Mucosa of stomach (tissue), 1 donor: ENCODE results near the gene PKP4.
"Not testable (repeated sequence)": the region's sequence is repeated elsewhere in the genome, so short reads cannot be mapped to it uniquely, and the experiment has no call there.

Source experiments
- H3K27me3 ChIP-seq: one replicate; pipeline ENCODE4 v1.7.0; 2013; ENCODE audit warnings: mild to moderate bottlenecking, low read length; ENCODE audit not compliant: control insufficient read depth, insufficient read depth
- H3K36me3 ChIP-seq: one replicate; pipeline ENCODE4 v1.7.0; 2013; ENCODE audit warnings: low read length; ENCODE audit not compliant: control insufficient read depth, insufficient read depth
- H3K4me1 ChIP-seq: one replicate; pipeline ENCODE4 v1.7.0; 2013; ENCODE audit warnings: mild to moderate bottlenecking, low read length; ENCODE audit not compliant: control insufficient read depth, insufficient read depth
- H3K4me3 ChIP-seq: one replicate; pipeline ENCODE4 v1.7.0; 2013; ENCODE audit warnings: low read length
- H3K9ac ChIP-seq: one replicate; pipeline ENCODE4 v1.7.0; 2013; ENCODE audit warnings: mild to moderate bottlenecking, low read length, moderate library complexity
- H3K9me3 ChIP-seq: one replicate; pipeline ENCODE4 v1.7.0; 2013; ENCODE audit warnings: mild to moderate bottlenecking, low read length, moderate library complexity; ENCODE audit not compliant: control insufficient read depth
- donor health status: Pancreatic carcinoma.

Gene PKP4, protein sequence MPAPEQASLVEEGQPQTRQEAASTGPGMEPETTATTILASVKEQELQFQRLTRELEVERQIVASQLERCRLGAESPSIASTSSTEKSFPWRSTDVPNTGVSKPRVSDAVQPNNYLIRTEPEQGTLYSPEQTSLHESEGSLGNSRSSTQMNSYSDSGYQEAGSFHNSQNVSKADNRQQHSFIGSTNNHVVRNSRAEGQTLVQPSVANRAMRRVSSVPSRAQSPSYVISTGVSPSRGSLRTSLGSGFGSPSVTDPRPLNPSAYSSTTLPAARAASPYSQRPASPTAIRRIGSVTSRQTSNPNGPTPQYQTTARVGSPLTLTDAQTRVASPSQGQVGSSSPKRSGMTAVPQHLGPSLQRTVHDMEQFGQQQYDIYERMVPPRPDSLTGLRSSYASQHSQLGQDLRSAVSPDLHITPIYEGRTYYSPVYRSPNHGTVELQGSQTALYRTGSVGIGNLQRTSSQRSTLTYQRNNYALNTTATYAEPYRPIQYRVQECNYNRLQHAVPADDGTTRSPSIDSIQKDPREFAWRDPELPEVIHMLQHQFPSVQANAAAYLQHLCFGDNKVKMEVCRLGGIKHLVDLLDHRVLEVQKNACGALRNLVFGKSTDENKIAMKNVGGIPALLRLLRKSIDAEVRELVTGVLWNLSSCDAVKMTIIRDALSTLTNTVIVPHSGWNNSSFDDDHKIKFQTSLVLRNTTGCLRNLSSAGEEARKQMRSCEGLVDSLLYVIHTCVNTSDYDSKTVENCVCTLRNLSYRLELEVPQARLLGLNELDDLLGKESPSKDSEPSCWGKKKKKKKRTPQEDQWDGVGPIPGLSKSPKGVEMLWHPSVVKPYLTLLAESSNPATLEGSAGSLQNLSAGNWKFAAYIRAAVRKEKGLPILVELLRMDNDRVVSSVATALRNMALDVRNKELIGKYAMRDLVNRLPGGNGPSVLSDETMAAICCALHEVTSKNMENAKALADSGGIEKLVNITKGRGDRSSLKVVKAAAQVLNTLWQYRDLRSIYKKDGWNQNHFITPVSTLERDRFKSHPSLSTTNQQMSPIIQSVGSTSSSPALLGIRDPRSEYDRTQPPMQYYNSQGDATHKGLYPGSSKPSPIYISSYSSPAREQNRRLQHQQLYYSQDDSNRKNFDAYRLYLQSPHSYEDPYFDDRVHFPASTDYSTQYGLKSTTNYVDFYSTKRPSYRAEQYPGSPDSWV

GRCh38 chr2:158456309-158457066 is at the start of gene PKP4, which contains the start of gene CCDC148:
PKP4 (plus strand) TSS chr2:158456952; CDS start chr2:158533185, 76,233 bp downstream.
CCDC148 (minus strand) TSS chr2:158456753; CDS start chr2:158456439, 314 bp downstream.
- Histone ChIP-seq H3K27me3 (no peaks in the 10 kb centered on the region), H3K4me1 (peaks cover 18% of the 10 kb centered on the region), H3K9me3 (no peaks in the 10 kb centered on the region)

DNA sequence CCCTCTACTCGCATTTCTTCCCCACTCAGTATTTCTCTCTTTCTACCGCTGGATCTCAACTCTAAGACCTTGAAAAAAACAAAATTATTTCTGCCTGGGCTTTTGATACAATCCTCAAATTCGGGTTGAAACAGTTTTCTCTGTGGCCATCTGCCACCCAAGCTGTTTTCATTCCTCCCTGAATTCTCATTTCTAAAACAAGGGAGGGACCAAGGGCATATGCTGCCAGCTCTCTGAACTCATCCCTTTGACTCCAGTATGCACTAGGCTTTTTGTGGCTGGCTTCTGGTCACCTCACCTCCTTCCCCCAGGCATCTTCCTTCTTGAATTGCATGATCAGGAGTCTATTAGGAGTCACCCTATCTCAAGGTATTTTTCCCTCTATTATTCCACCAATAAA is 49.7 kb upstream of the PKP4 start:
- Histone ChIP-seq H3K9ac (no peak overlapping the region), H3K4me3 (no peak overlapping the region), H3K9me3 (no peaks in the 10 kb centered on the region), H3K36me3 (no peaks in the 10 kb centered on the region), H3K27me3 (no peaks in the 10 kb centered on the region), H3K4me1 (no peaks in the 10 kb centered on the region)

More at GRCh38 chr2:158456309-158457066, at the start of gene PKP4, which contains the start of gene CCDC148:
- H3K36me3 ChIP-seq = no peaks in the 10 kb centered on the region
- H3K4me3 ChIP-seq = peak within 1 kb of the TSS; percentile 61
- H3K9ac ChIP-seq = peak within 1 kb of the TSS; percentile 73

- Histone ChIP-seq H3K4me1 (no peaks in the 10 kb centered on the region), H3K36me3 (no peaks in the 10 kb centered on the region), H3K27me3 (no peaks in the 10 kb centered on the region), H3K4me3 (no peak overlapping the region), H3K9ac (no peak overlapping the region), H3K9me3 (no peaks in the 10 kb centered on the region)
Measured at GRCh38 chr2:158410132-158410531, 46.6 kb upstream of the PKP4 start.

GRCh38 chr2:158411748-158412147 is 45.0 kb upstream of the PKP4 start:
- Histone ChIP-seq H3K4me3 (no peak overlapping the region), H3K27me3 (no peaks in the 10 kb centered on the region), H3K36me3 (no peaks in the 10 kb centered on the region), H3K4me1 (peaks cover 3% of the 10 kb centered on the region), H3K9me3 (no peaks in the 10 kb centered on the region), H3K9ac (no peak overlapping the region)

- Histone ChIP-seq H3K4me3 (no peak overlapping the region), H3K36me3 (no peaks in the 10 kb centered on the region), H3K9ac (no peak overlapping the region), H3K9me3 (no peaks in the 10 kb centered on the region), H3K4me1 (peaks cover 3% of the 10 kb centered on the region), H3K27me3 (no peaks in the 10 kb centered on the region)
Measured at GRCh38 chr2:158412206-158412605, 44.5 kb upstream of the PKP4 start.

DNA sequence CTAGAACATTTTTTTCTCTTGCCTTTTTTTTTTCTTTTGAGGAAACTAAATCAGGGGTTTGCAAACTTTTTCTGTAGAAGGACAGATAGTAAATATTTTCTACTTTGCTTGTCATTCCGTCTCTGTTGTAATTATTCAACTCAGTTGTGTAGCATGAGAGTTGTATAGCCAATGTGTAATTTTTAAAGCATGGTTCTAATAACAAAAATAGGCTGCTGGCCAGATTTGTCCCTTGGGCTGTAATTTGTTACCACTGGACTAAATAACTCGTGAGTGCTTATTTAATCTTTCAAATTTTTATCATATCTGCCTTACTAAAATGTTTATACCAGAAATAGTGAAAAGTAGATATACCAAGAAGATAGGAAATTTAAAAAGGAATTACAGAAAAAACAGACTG is 43.2 kb upstream of the PKP4 start:
- H3K9me3 ChIP-seq = no peaks in the 10 kb centered on the region
- no peak overlapping the region for H3K4me3 ChIP-seq
- no peaks in the 10 kb centered on the region for H3K27me3 ChIP-seq
- no peak overlapping the region for H3K9ac ChIP-seq
- H3K36me3 ChIP-seq = no peaks in the 10 kb centered on the region
- H3K4me1 ChIP-seq = peaks cover 3% of the 10 kb centered on the region

DNA sequence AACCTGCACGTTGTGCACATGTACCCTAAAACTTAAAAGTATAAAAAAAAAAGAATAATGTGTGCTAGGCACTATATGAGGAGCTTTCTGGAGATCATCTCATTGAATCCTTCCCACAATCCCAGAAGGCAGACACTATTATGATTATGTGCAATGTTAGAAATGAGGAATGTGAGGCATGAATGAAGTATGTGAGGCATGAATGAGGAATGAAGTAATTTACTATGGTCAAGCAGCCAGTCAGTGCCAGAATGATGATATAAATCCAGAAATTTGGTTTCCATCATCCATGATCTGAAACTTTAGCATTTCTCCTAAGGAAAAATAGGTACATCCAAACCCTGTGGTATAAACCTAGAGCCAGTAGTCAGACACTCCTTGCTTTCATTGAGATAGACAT is 42.2 kb upstream of the PKP4 start:
- H3K4me1 ChIP-seq = peaks cover 3% of the 10 kb centered on the region
- H3K4me3 ChIP-seq = no peak overlapping the region
- no peaks in the 10 kb centered on the region for H3K9me3 ChIP-seq
- no peak overlapping the region for H3K9ac ChIP-seq
- no peaks in the 10 kb centered on the region for H3K27me3 ChIP-seq
- H3K36me3 ChIP-seq = no peaks in the 10 kb centered on the region

GRCh38 chr2:158432117-158432516 is 24.6 kb upstream of the PKP4 start:
- Histone ChIP-seq H3K36me3 (no peaks in the 10 kb centered on the region), H3K4me1 (no peaks in the 10 kb centered on the region), H3K9ac (no peak overlapping the region), H3K27me3 (no peaks in the 10 kb centered on the region), H3K4me3 (no peak overlapping the region), H3K9me3 (no peaks in the 10 kb centered on the region)

- not testable (repeated sequence) for H3K9me3 ChIP-seq, H3K9ac ChIP-seq, H3K4me3 ChIP-seq, H3K36me3 ChIP-seq, H3K4me1 ChIP-seq, H3K27me3 ChIP-seq
Measured at GRCh38 chr2:158433716-158434115, 23.0 kb upstream of the PKP4 start.

DNA sequence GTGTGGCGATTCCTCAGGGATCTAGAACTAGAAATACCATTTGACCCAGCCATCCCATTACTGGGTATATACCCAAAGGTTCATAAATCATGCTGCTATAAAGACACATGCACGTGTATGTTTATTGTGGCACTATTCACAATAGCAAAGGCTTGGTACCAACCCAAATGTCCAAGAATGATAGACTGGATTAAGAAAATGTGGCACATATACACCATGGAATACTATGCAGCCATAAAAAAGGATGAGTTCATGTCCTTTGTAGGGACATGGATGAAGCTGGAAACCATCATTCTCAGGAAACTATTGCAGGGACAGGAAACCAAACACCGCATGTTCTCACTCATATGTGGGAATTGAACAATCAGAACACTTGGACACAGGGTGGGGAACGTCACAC is 17.7 kb upstream of the PKP4 start:
- H3K36me3 ChIP-seq, H3K4me3 ChIP-seq, H3K27me3 ChIP-seq, H3K4me1 ChIP-seq, H3K9me3 ChIP-seq, H3K9ac ChIP-seq: not testable (repeated sequence)

GRCh38 chr2:158443606-158444005 is 13.1 kb upstream of the PKP4 start:
- Histone ChIP-seq H3K36me3 (no peaks in the 10 kb centered on the region), H3K4me1 (no peaks in the 10 kb centered on the region), H3K9me3 (no peaks in the 10 kb centered on the region), H3K9ac (no peak overlapping the region), H3K4me3 (no peak overlapping the region), H3K27me3 (no peaks in the 10 kb centered on the region)
